GM23338 (cell line): Measurements from ENCODE around the gene MAG. TPM values are rescaled to one million over a fixed set of nuclear protein-coding genes. Genes with fewer than 3 reads are reported as not detected.

Experiments
- ATAC-seq: fragments of 200-7000 bp; cut with Tn5 transposase; 3 replicates; pipeline ENCODE4 v1.9.1; 2020
- DNase-seq: peaks from one replicate; pipeline ENCODE4 v3.0.0-alpha.2; 2015; ENCODE audit warnings: low spot score
- H2AFZ ChIP-seq: fragments of 200-600 bp; sonication (generic); 2 replicates; pipeline ENCODE4 v1.8.0; 2016; ENCODE audit warnings: antibody characterized with exemption, mild to moderate bottlenecking, moderate library complexity
- H3F3A ChIP-seq: fragments of 200-600 bp; sonication (generic); replicated peaks from 2 replicates; pipeline ENCODE4 v1.8.0; 2017; ENCODE audit warnings: antibody characterized with exemption, mixed run types, low read depth
- H3K27ac ChIP-seq: fragments of 200-600 bp; sonication (generic); 2 replicates; pipeline ENCODE4 v1.6.1; 2016; ENCODE audit warnings: low read depth
- H3K27me3 ChIP-seq: fragments of 200-600 bp; sonication (generic); 2 replicates; pipeline ENCODE4 v1.8.0; 2016; ENCODE audit warnings: mild to moderate bottlenecking, mixed run types, moderate library complexity; ENCODE audit not compliant: insufficient read depth
- H3K36me3 ChIP-seq: fragments of 200-600 bp; sonication (generic); 2 replicates; pipeline ENCODE4 v1.8.0; 2016; ENCODE audit warnings: mild to moderate bottlenecking; ENCODE audit not compliant: insufficient read depth
- H3K4me1 ChIP-seq: fragments of 200-600 bp; sonication (generic); 2 replicates; pipeline ENCODE4 v1.8.0; 2016; ENCODE audit warnings: mild to moderate bottlenecking, moderate library complexity; ENCODE audit not compliant: insufficient read depth
- H3K4me2 ChIP-seq: fragments of 200-600 bp; sonication (generic); 2 replicates; pipeline ENCODE4 v1.7.1; 2017; ENCODE audit warnings: mixed run types
- H3K4me3 ChIP-seq: fragments of 200-600 bp; sonication (generic); 2 replicates; pipeline ENCODE4 v1.6.1; 2016; ENCODE audit warnings: mixed run types
- H3K79me2 ChIP-seq: fragments of 200-600 bp; sonication (generic); replicated peaks from 2 replicates; pipeline ENCODE4 v1.8.0; 2017; ENCODE audit warnings: mild to moderate bottlenecking; ENCODE audit not compliant: insufficient read depth
- H3K9me2 ChIP-seq: fragments of 200-600 bp; sonication (generic); 2 replicates; pipeline ENCODE4 v1.8.0; 2017; ENCODE audit not compliant: insufficient read depth
- H4K20me1 ChIP-seq: fragments of 200-600 bp; sonication (generic); replicated peaks from 2 replicates; pipeline ENCODE4 v1.8.0; 2017; ENCODE audit warnings: mild to moderate bottlenecking; ENCODE audit not compliant: insufficient read depth
- H3K27ac Mint-ChIP-seq: 2 replicates; pipeline ENCODE4 v1.8.0; 2020; ENCODE audit warnings: inconsistent platforms, mild to moderate bottlenecking, moderate library complexity, mixed read lengths
- H3K27me3 Mint-ChIP-seq: 3 replicates; pipeline ENCODE4 v1.8.0; 2022; ENCODE audit warnings: low read depth, mild to moderate bottlenecking, moderate library complexity, mixed read lengths, inconsistent platforms; ENCODE audit not compliant: insufficient read depth, poor library complexity
- H3K36me3 Mint-ChIP-seq: 3 replicates; pipeline ENCODE4 v1.8.0; 2021; ENCODE audit warnings: low read depth, mild to moderate bottlenecking, inconsistent platforms, moderate library complexity, mixed read lengths
- H3K4me1 Mint-ChIP-seq: 3 replicates; pipeline ENCODE4 v1.8.0; 2020; ENCODE audit warnings: mild to moderate bottlenecking, inconsistent platforms, mixed read lengths
- H3K4me3 Mint-ChIP-seq: 3 replicates; pipeline ENCODE4 v1.8.0; 2021; ENCODE audit warnings: moderate library complexity, mild to moderate bottlenecking, inconsistent platforms, mixed read lengths
- H3K9me3 Mint-ChIP-seq: 3 replicates; pipeline ENCODE4 v1.8.0; 2020; ENCODE audit warnings: moderate library complexity, mild to moderate bottlenecking, inconsistent platforms, mixed read lengths
- EZH2 ChIP-seq: fragments of 200-600 bp; sonication (generic); IDR thresholded peaks from one replicate; pipeline ENCODE4 v1.8.0; 2017; ENCODE audit warnings: antibody characterized with exemption, mild to moderate bottlenecking, low read depth; ENCODE audit not compliant: unreplicated experiment
- EZH2phosphoT487 ChIP-seq: fragments of 200-600 bp; sonication (generic); IDR thresholded peaks from one replicate; pipeline ENCODE4 v1.8.1; 2018; ENCODE audit warnings: antibody characterized with exemption; ENCODE audit not compliant: unreplicated experiment
- JUNB ChIP-seq: IDR thresholded peaks from one replicate; pipeline ENCODE4 v1.6.1; 2016; ENCODE audit warnings: antibody characterized with exemption; ENCODE audit not compliant: unreplicated experiment
- POLR2AphosphoS5 ChIP-seq: IDR thresholded peaks from 2 replicates; pipeline ENCODE4 v1.6.1; 2016; ENCODE audit warnings: antibody characterized with exemption, low read depth
- STAT1 ChIP-seq: IDR thresholded peaks from one replicate; pipeline ENCODE4 v1.6.1; 2016; ENCODE audit warnings: antibody characterized with exemption; ENCODE audit not compliant: unreplicated experiment
- ZNF331 ChIP-seq: fragments of 250-450 bp; sonication (Bioruptor Pico); IDR thresholded peaks from 2 replicates; pipeline ENCODE4 v1.5.0; 2020; ENCODE audit warnings: low read depth, mild to moderate bottlenecking, moderate library complexity
- polyA plus RNA-seq: library from polyadenylated mRNA; unstranded; fragments of >200 nt; fragmentation: Nextera tagmentation; extraction: Ambion mirVana; gene quantifications from 2 replicates; pipeline ENCODE4 v1.2.1, GENCODE V29; 2016
- total RNA-seq: library from RNA; depleted of rRNA; stranded (reverse); fragments of >200 nt; shearing (Covaris generic); gene quantifications from 2 replicates; pipeline ENCODE4 v1.2.3, GENCODE V29; 2014
- TF ChIP-seq, protein P1 (sequence below), 2 experiments: fragments of 200-600 bp in 1 of 2; sonication (generic) in 1 of 2; conservative IDR thresholded peaks; 2 replicates each; pipeline versions ENCODE4 v1.5.1 to v1.6.1; 2016 to 2017; ENCODE audit warnings: antibody characterized with exemption in 2 of 2, low read depth in 2 of 2, mild to moderate bottlenecking in 2 of 2, moderate library complexity in 1 of 2
- TF ChIP-seq, protein P2 (sequence below): fragments of 250-450 bp; sonication (Bioruptor Pico); IDR thresholded peaks from 2 replicates; pipeline ENCODE4 v1.5.0; 2020; ENCODE audit warnings: mild to moderate bottlenecking, moderate library complexity

Gene MAG
- total and polyA plus RNA-seq, 2 experiments from 2014 or later = 0.61 to 1.3 TPM

DNA sequence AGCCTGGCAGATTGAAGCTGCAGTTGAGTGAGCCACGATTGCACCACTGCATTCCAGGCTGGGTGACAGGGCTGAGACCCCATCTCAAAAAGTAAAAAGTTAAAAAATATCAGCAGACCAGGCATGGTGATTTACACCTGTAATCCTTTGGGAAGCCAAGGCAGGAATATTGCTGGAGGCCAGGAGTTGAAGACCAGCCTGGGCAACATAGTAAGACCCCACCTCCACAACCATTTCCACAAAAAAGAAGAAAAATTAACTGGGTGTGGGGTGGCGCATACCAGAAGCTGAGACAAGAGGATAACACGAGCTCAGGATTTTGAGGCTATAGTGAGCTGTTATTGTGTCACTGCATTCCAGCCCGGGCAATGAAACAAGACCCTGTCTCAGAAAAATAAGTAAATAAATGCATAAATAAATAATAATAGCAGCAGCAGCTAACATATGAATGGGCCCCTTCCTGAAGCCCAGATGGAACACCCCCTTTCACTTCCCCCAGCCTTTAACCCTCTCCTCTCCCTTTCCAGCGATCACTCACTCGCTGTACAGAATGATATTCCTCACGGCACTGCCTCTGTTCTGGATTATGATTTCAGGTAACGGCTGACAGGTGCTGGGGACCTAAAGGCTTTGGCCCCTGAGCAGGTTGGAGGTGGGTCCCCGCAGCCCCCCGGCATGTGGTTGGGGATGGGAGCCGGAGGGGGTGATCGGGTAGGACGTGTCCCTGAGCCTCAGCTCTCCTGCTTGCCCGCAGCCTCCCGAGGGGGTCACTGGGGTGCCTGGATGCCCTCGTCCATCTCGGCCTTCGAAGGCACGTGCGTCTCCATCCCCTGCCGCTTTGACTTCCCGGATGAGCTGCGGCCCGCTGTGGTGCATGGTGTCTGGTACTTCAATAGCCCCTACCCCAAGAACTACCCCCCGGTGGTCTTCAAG, 3.2 kb downstream of the MAG start:
- H3K4me3 ChIP-seq = no peak overlapping the region
- TF ChIP-seq ZNF331 = no peak
- TF ChIP-seq, protein P1, sequence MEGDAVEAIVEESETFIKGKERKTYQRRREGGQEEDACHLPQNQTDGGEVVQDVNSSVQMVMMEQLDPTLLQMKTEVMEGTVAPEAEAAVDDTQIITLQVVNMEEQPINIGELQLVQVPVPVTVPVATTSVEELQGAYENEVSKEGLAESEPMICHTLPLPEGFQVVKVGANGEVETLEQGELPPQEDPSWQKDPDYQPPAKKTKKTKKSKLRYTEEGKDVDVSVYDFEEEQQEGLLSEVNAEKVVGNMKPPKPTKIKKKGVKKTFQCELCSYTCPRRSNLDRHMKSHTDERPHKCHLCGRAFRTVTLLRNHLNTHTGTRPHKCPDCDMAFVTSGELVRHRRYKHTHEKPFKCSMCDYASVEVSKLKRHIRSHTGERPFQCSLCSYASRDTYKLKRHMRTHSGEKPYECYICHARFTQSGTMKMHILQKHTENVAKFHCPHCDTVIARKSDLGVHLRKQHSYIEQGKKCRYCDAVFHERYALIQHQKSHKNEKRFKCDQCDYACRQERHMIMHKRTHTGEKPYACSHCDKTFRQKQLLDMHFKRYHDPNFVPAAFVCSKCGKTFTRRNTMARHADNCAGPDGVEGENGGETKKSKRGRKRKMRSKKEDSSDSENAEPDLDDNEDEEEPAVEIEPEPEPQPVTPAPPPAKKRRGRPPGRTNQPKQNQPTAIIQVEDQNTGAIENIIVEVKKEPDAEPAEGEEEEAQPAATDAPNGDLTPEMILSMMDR (conservative IDR thresholded peaks at IDR 0.05; ENCODE audit: low read depth in 2 of 2) = no peak
- TF ChIP-seq JUNB = no peak
- no peak for TF ChIP-seq EZH2
- TF ChIP-seq STAT1 = no peak
- TF ChIP-seq, protein P2, sequence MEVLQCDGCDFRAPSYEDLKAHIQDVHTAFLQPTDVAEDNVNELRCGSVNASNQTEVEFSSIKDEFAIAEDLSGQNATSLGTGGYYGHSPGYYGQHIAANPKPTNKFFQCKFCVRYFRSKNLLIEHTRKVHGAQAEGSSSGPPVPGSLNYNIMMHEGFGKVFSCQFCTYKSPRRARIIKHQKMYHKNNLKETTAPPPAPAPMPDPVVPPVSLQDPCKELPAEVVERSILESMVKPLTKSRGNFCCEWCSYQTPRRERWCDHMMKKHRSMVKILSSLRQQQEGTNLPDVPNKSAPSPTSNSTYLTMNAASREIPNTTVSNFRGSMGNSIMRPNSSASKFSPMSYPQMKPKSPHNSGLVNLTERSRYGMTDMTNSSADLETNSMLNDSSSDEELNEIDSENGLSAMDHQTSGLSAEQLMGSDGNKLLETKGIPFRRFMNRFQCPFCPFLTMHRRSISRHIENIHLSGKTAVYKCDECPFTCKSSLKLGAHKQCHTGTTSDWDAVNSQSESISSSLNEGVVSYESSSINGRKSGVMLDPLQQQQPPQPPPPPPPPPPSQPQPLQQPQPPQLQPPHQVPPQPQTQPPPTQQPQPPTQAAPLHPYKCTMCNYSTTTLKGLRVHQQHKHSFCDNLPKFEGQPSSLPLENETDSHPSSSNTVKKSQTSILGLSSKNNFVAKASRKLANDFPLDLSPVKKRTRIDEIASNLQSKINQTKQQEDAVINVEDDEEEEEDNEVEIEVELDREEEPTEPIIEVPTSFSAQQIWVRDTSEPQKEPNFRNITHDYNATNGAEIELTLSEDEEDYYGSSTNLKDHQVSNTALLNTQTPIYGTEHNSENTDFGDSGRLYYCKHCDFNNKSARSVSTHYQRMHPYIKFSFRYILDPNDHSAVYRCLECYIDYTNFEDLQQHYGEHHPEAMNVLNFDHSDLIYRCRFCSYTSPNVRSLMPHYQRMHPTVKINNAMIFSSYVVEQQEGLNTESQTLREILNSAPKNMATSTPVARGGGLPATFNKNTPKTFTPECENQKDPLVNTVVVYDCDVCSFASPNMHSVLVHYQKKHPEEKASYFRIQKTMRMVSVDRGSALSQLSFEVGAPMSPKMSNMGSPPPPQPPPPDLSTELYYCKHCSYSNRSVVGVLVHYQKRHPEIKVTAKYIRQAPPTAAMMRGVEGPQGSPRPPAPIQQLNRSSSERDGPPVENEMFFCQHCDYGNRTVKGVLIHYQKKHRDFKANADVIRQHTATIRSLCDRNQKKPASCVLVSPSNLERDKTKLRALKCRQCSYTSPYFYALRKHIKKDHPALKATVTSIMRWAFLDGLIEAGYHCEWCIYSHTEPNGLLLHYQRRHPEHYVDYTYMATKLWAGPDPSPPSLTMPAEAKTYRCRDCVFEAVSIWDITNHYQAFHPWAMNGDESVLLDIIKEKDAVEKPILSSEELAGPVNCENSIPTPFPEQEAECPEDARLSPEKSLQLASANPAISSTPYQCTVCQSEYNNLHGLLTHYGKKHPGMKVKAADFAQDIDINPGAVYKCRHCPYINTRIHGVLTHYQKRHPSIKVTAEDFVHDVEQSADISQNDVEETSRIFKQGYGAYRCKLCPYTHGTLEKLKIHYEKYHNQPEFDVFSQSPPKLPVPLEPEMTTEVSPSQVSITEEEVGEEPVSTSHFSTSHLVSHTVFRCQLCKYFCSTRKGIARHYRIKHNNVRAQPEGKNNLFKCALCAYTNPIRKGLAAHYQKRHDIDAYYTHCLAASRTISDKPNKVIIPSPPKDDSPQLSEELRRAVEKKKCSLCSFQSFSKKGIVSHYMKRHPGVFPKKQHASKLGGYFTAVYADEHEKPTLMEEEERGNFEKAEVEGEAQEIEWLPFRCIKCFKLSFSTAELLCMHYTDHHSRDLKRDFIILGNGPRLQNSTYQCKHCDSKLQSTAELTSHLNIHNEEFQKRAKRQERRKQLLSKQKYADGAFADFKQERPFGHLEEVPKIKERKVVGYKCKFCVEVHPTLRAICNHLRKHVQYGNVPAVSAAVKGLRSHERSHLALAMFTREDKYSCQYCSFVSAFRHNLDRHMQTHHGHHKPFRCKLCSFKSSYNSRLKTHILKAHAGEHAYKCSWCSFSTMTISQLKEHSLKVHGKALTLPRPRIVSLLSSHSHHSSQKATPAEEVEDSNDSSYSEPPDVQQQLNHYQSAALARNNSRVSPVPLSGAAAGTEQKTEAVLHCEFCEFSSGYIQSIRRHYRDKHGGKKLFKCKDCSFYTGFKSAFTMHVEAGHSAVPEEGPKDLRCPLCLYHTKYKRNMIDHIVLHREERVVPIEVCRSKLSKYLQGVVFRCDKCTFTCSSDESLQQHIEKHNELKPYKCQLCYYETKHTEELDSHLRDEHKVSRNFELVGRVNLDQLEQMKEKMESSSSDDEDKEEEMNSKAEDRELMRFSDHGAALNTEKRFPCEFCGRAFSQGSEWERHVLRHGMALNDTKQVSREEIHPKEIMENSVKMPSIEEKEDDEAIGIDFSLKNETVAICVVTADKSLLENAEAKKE (CRISPR knock-in tag) = no peak
- TF ChIP-seq POLR2AphosphoS5 = no peak
- TF ChIP-seq EZH2phosphoT487 = no peak
- H3K4me1 Mint-ChIP-seq = peaks cover 13% of the 10 kb centered on the region
- no peak overlapping the region for H3K27ac ChIP-seq
- ATAC-seq (no peak), DNase-seq (no peak)
- peaks cover 25% of the 10 kb centered on the region for H3K4me1 ChIP-seq
- H3K36me3 Mint-ChIP-seq = no peaks in the 10 kb centered on the region
- H2AFZ ChIP-seq = peak overlapping the region; percentile 92
- H3K36me3 ChIP-seq = no peaks in the 10 kb centered on the region
- no peaks in the 10 kb centered on the region for H4K20me1 ChIP-seq
- no peaks in the 10 kb centered on the region for H3K9me3 Mint-ChIP-seq
- H3K9me2 ChIP-seq = no peaks in the 10 kb centered on the region
- no peaks in the 10 kb centered on the region for H3K79me2 ChIP-seq
- H3K27me3 Mint-ChIP-seq = peaks cover 10% of the 10 kb centered on the region
- H3F3A ChIP-seq = peaks cover 13% of the 10 kb centered on the region
- H3K4me3 Mint-ChIP-seq = no peak overlapping the region
- H3K4me2 ChIP-seq = peak overlapping the region; percentile 55; the same call in 1 of the 2 replicates
- no peak overlapping the region for H3K27ac Mint-ChIP-seq
- H3K27me3 ChIP-seq = no peaks in the 10 kb centered on the region
